Mesenchymal stem cell (in vitro differentiated cells and primary cell): ENCODE data around the gene AVEN.
A peak's percentile ranks its signal among the peaks of the same experiment; 100 is the strongest.

ENCODE experiments used
- DNase-seq: peaks from one replicate; pipeline ENCODE4 v3.0.0-alpha.2; 2013
- H2AFZ ChIP-seq: one replicate; pipeline ENCODE4 v1.6.1; 2013; ENCODE audit warnings: low read depth, mild to moderate bottlenecking, control low read depth, inconsistent platforms, low read length, moderate library complexity
- H2AK5ac ChIP-seq: 2 replicates; pipeline ENCODE4 v1.6.1; 2013; ENCODE audit warnings: low read length, moderate library complexity, mild to moderate bottlenecking, inconsistent platforms; ENCODE audit not compliant: severe bottlenecking
- H2BK120ac ChIP-seq: one replicate; pipeline ENCODE4 v1.6.1; 2013; ENCODE audit warnings: low read depth, mild to moderate bottlenecking, inconsistent platforms, low read length, moderate library complexity
- H2BK12ac ChIP-seq, 2 experiments: one replicate each; pipeline ENCODE4 v1.6.1; 2013; ENCODE audit warnings: inconsistent platforms in 2 of 2, low read length in 2 of 2, mild to moderate bottlenecking in 2 of 2, moderate library complexity in 2 of 2, control low read depth in 1 of 2
- H2BK15ac ChIP-seq: one replicate; pipeline ENCODE4 v1.6.1; 2013; ENCODE audit warnings: mild to moderate bottlenecking, low read depth, inconsistent platforms; ENCODE audit not compliant: poor library complexity, severe bottlenecking
- H2BK5ac ChIP-seq: 2 replicates; pipeline ENCODE4 v1.6.1; 2013; ENCODE audit warnings: low read depth, mild to moderate bottlenecking, low read length, control low read depth, inconsistent platforms; ENCODE audit not compliant: poor library complexity, severe bottlenecking
- H3K14ac ChIP-seq, 2 experiments: one replicate each; pipeline ENCODE4 v1.6.1; 2013; ENCODE audit warnings: inconsistent platforms in 2 of 2, low read length in 2 of 2, control low read depth in 1 of 2, mild to moderate bottlenecking in 1 of 2, moderate library complexity in 1 of 2
- H3K18ac ChIP-seq, 2 experiments: one replicate each; pipeline ENCODE4 v1.6.1; 2013; ENCODE audit warnings: inconsistent platforms in 2 of 2, low read length in 2 of 2, control low read depth in 1 of 2, low read depth in 1 of 2, mild to moderate bottlenecking in 1 of 2
- H3K23ac ChIP-seq, 2 experiments: one replicate each; pipeline ENCODE4 v1.6.1; 2013; ENCODE audit warnings: inconsistent platforms in 2 of 2, low read length in 2 of 2, mild to moderate bottlenecking in 2 of 2, moderate library complexity in 2 of 2, control low read depth in 1 of 2
- H3K27ac ChIP-seq: 2 replicates; pipeline ENCODE4 v1.5.1; 2013; ENCODE audit warnings: mild to moderate bottlenecking, moderate library complexity, low read length, control low read depth, inconsistent platforms; ENCODE audit not compliant: poor library complexity, severe bottlenecking
- H3K27me3 ChIP-seq, 2 experiments: 2 replicates each; pipeline versions ENCODE4 v1.6.1 to v1.7.0; 2013; ENCODE audit warnings: low read length in 2 of 2, mild to moderate bottlenecking in 2 of 2, moderate library complexity in 2 of 2, control low read depth in 1 of 2, inconsistent platforms in 1 of 2; ENCODE audit not compliant: control insufficient read depth in 1 of 2, insufficient read depth in 1 of 2
- H3K36me3 ChIP-seq, 2 experiments: 2 replicates each; pipeline versions ENCODE4 v1.6.1 to v1.7.0; 2013; ENCODE audit warnings: low read length in 2 of 2, control low read depth in 1 of 2, inconsistent platforms in 1 of 2, low read depth in 1 of 2, mild to moderate bottlenecking in 1 of 2; ENCODE audit not compliant: insufficient read depth in 2 of 2, control insufficient read depth in 1 of 2
- H3K4ac ChIP-seq, 2 experiments: one replicate each; pipeline ENCODE4 v1.6.1; 2013; ENCODE audit warnings: inconsistent platforms in 2 of 2, low read length in 2 of 2, mild to moderate bottlenecking in 2 of 2, moderate library complexity in 2 of 2, control low read depth in 1 of 2, low read depth in 1 of 2
- H3K4me1 ChIP-seq: 2 replicates; pipeline ENCODE4 v1.6.1; 2013; ENCODE audit warnings: low read depth, low read length, control low read depth; ENCODE audit not compliant: control insufficient read depth, insufficient read depth
- H3K4me2 ChIP-seq: 2 replicates; pipeline ENCODE4 v1.6.1; 2013; ENCODE audit warnings: low read length, mild to moderate bottlenecking, inconsistent platforms; ENCODE audit not compliant: poor library complexity, severe bottlenecking
- H3K4me3 ChIP-seq, 2 experiments: 2 replicates each; pipeline versions ENCODE4 v1.5.1 to v1.7.0; 2013; ENCODE audit warnings: low read length in 2 of 2, mild to moderate bottlenecking in 2 of 2, control low read depth in 1 of 2, low read depth in 1 of 2; ENCODE audit not compliant: insufficient read depth in 1 of 2
- H3K79me1 ChIP-seq: replicated peaks from 2 replicates; pipeline ENCODE4 v1.6.1; 2013; ENCODE audit warnings: mild to moderate bottlenecking, control low read depth, low read length, inconsistent platforms; ENCODE audit not compliant: poor library complexity, severe bottlenecking
- H3K9ac ChIP-seq: 2 replicates; pipeline ENCODE4 v1.7.0; 2013; ENCODE audit warnings: mild to moderate bottlenecking, low read length, moderate library complexity
- H3K9me3 ChIP-seq: 2 replicates; pipeline ENCODE4 v1.7.0; 2013; ENCODE audit warnings: mild to moderate bottlenecking, low read length; ENCODE audit not compliant: control insufficient read depth
- H4K8ac ChIP-seq: one replicate; pipeline ENCODE4 v1.6.1; 2013; ENCODE audit warnings: inconsistent platforms, mild to moderate bottlenecking, low read length, moderate library complexity
- H4K91ac ChIP-seq: one replicate; pipeline ENCODE4 v1.6.1; 2013; ENCODE audit warnings: mild to moderate bottlenecking, low read length, inconsistent platforms
- WGBS: methylation state at CpG from one replicate; pipeline ENCODE4 v1.1.7; 2013; ENCODE audit warnings: mixed read lengths; 5-methylcytosine and 5-hydroxymethylcytosine counted together

The AVEN gene

DNA sequence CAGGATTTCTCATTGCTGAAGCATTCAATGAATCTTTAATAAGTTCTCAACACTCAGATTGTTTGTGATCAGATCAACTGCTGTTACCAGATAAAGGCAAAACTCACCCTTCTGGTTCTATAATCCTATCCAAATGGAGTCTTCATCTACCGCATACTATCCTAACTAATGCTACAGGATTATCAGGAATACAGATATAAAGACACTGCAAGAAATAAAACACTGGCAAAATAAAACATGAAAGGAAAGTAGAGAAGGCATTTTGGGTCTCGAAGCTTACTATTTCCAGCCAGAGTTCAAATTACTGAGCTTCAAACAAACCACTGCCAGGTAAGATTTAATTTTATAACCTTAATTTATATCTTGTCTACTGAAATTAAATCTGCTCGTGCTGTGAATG lies 70.2 kb downstream of the AVEN start:
- Histone ChIP-seq H3K9me3 (no peaks in the 10 kb centered on the region), H3K9ac (no peak overlapping the region), H3K27me3 (no peaks in the 10 kb centered on the region), H3K18ac (no peak overlapping the region), H3K4me1 (no peaks in the 10 kb centered on the region), H3K36me3 (no peaks in the 10 kb centered on the region), H3K4ac (no peak overlapping the region), H2BK120ac (no peak overlapping the region), H2AFZ (no peak overlapping the region), H4K91ac (no peak overlapping the region), H2BK15ac (no peak overlapping the region), H3K27ac (no peak overlapping the region), H2BK5ac (no peak overlapping the region), H3K79me1 (peaks cover 7% of the 10 kb centered on the region), H4K8ac (no peak overlapping the region), H3K4me2 (no peak overlapping the region), H2BK12ac (no peak overlapping the region), H2AK5ac (no peak overlapping the region), H3K23ac (no peak overlapping the region), H3K14ac (no peak overlapping the region), H3K4me3 (no peak overlapping the region)
- DNase-seq, result no peak
- WGBS, result 88% methylated on average over 1 of the region's 3 CpGs

DNA sequence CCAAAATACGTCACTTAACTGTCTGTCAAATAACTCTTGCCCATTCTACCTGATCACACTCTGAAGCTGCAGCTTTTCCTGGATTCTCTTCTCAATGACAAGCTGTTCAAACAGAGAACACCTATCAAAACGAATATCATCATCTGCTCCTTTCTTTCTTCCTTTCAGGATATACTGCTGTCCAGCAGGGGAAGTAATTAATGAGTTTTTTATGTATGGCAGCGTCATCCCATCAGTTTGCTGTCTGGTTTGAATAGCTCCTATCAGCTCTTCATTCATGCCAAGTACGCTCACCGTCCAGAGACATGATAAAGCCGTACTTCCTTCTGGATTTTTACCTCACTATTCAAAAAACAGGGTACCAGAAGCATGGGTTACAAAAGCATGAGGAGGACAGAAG lies 70.8 kb downstream of the AVEN start, which contains the start of gene CHRM5:
TSS of gene CHRM5 (plus strand) at position 274 of the 400 bp plus-strand sequence. CDS start 94,221 bp downstream, outside the sequence.
- DNase-seq, result no peak
- H2BK5ac ChIP-seq, result no peak within 1 kb of the TSS
- no peaks in the 10 kb centered on the region for H3K4me1 ChIP-seq
- H2BK12ac ChIP-seq, result no peak within 1 kb of the TSS
- no peak within 1 kb of the TSS for H2BK15ac ChIP-seq
- H4K8ac ChIP-seq, result no peak within 1 kb of the TSS
- no peak within 1 kb of the TSS for H3K14ac ChIP-seq
- H3K9me3 ChIP-seq, result no peaks in the 10 kb centered on the region
- H3K27ac ChIP-seq, result no peak within 1 kb of the TSS
- H3K36me3 ChIP-seq, result no peaks in the 10 kb centered on the region
- no peak within 1 kb of the TSS for H4K91ac ChIP-seq
- no peak within 1 kb of the TSS for H3K4me2 ChIP-seq
- no peak within 1 kb of the TSS for H3K4ac ChIP-seq
- 92% methylated on average over 5 of the region's 6 CpGs for WGBS
- no peak within 1 kb of the TSS for H3K18ac ChIP-seq
- H2AFZ ChIP-seq, result no peak within 1 kb of the TSS
- H3K23ac ChIP-seq, result no peak within 1 kb of the TSS
- H3K79me1 ChIP-seq, result peaks cover 8% of the 10 kb centered on the region
- no peak within 1 kb of the TSS for H3K4me3 ChIP-seq
- no peaks in the 10 kb centered on the region for H3K27me3 ChIP-seq
- no peak within 1 kb of the TSS for H2AK5ac ChIP-seq
- no peak within 1 kb of the TSS for H2BK120ac ChIP-seq
- H3K9ac ChIP-seq, result no peak within 1 kb of the TSS

DNA sequence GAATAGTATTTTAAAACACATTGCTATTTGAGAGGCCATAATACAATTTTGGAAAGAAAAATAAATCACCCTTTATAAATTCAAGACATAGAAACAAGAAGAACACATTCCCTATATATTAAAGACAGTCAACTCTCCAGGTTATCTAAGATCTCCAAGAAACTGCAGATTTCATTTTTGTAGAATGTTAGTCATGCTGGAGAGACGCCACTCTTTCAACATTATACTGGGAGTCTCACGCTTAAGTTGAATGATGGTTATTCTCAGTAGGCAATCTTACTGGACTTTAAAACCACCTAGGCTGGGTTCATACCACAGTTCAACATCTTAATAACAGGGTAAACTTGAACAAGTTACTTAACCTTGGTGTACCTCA lies 74.4 kb downstream of the AVEN start:
- DNase-seq, result no peak
- H2AK5ac ChIP-seq, result no peak overlapping the region
- no peak overlapping the region for H4K8ac ChIP-seq
- no peak overlapping the region for H2AFZ ChIP-seq
- H4K91ac ChIP-seq, result no peak overlapping the region
- H3K18ac ChIP-seq, result no peak overlapping the region
- no peak overlapping the region for H2BK120ac ChIP-seq
- H3K14ac ChIP-seq, result no peak overlapping the region
- no peak overlapping the region for H3K4me2 ChIP-seq
- WGBS, result 95% methylated on average over 2 of the region's 2 CpGs
- no peak overlapping the region for H3K23ac ChIP-seq
- H2BK15ac ChIP-seq, result no peak overlapping the region
- no peak overlapping the region for H2BK12ac ChIP-seq
- no peak overlapping the region for H3K4ac ChIP-seq
- no peak overlapping the region for H3K4me3 ChIP-seq
- H2BK5ac ChIP-seq, result no peak overlapping the region
- no peaks in the 10 kb centered on the region for H3K9me3 ChIP-seq
- H3K27me3 ChIP-seq, result no peaks in the 10 kb centered on the region
- H3K9ac ChIP-seq, result no peak overlapping the region
- peaks cover 12% of the 10 kb centered on the region for H3K79me1 ChIP-seq
- H3K27ac ChIP-seq, result no peak overlapping the region
- H3K36me3 ChIP-seq, result no peaks in the 10 kb centered on the region
- H3K4me1 ChIP-seq, result no peaks in the 10 kb centered on the region

DNA sequence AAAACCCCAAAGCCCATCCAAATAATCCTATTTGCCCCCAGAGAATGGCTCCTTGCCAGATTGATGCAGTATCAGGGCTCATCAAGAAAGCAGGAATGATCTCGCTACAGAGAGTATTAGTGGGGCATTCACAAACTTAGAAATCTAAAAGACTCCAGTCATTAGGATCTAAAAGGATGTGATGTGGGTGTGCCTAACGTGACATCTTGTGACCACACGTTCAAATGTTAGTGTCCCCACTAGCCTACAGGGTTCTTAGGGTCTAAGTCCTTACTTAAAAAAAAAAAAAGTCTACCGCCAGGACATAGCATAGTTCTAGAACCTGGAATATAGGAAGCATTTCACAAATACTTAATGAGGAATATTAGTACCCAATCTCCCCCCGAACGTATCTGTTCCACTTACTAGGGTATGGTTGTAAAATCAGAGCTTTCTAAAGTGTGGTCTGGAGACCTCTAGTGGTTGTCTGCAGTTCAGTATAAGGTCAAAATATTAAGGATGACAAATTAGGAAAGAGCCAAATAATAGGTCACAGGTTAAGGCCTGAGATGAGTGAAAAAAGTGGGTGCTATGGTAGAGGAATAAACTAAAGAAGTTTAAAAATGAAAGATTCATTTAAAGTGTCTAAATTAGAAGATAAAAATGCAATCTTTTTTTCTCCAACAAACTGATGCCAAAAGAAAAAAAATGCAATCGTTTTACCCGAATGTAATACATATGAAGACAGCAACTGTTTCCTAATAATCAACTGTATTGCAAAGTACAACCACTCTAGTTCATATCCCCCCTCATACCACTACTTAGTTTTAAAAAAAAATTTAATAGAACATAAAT lies 75.0 kb downstream of the AVEN start:
- no peak overlapping the region for H2BK12ac ChIP-seq
- H4K8ac ChIP-seq, result no peak overlapping the region
- WGBS, result 50% methylated on average over 4 of the region's 8 CpGs
- H3K36me3 ChIP-seq, result no peaks in the 10 kb centered on the region
- H2AFZ ChIP-seq, result no peak overlapping the region
- no peak overlapping the region for H3K4me3 ChIP-seq
- no peak overlapping the region for H2AK5ac ChIP-seq
- no peaks in the 10 kb centered on the region for H3K4me1 ChIP-seq
- H3K18ac ChIP-seq, result no peak overlapping the region
- no peak overlapping the region for H3K4me2 ChIP-seq
- H3K23ac ChIP-seq, result no peak overlapping the region
- peaks cover 15% of the 10 kb centered on the region for H3K79me1 ChIP-seq
- H3K9me3 ChIP-seq, result no peaks in the 10 kb centered on the region
- H3K27me3 ChIP-seq, result no peaks in the 10 kb centered on the region
- no peak overlapping the region for H3K4ac ChIP-seq
- H2BK120ac ChIP-seq, result no peak overlapping the region
- no peak overlapping the region for H2BK5ac ChIP-seq
- DNase-seq, result peak; percentile 54
- no peak overlapping the region for H3K27ac ChIP-seq
- no peak overlapping the region for H4K91ac ChIP-seq
- H2BK15ac ChIP-seq, result no peak overlapping the region
- no peak overlapping the region for H3K14ac ChIP-seq
- H3K9ac ChIP-seq, result peak overlapping the region; percentile 10
